Measurements from ENCODE around the gene TXNRD1.

Gene TXNRD1

DNA sequence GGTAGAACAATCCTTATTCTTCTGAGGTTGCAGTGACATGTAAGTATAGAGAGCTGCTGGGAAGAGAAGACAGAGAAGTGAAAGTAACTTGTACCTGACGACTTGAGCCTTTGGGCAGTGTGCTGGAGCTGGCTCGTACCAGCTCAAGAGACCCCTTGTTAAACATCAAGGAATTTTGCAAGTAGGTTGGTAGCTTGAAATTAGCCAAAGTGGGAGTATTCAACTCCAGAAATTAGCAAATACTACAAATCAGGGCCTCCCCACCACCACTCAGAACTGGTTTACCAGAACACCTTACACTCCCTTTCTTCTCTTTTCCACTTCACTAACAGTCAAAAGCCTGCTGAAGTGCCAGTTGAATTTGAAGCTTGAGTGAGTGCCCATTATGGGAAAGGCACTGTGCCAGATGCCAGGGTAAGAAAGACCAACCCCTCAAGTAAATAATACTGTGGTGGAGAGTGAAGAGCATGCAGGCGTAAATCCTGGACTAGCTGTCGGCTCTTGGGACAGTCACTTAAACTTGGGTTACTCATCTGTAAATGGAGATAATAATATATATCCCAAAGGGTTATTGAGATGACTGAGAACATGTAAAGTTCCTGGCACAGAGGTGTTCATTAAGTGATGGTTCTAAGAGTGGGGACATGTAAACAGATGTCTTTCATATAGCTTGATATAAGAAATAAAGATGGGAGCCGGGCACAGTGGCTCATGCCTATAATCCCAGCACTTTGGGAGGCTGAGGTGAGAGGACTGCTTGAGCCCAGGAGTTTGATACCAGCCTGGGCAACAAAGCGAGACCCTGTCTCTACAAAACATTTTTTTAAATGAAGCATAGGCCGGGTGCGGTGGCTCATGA is 60.9 kb downstream of the TXNRD1 start:
- no peaks in the 10 kb centered on the region for H3K36me3 Mint-ChIP-seq
- no peaks in the 10 kb centered on the region for H3K9me3 Mint-ChIP-seq
- H3K4me3 Mint-ChIP-seq = peak overlapping the region; percentile 62
- H3K27ac Mint-ChIP-seq = peak overlapping the region; percentile 61
- H3K4me1 Mint-ChIP-seq = peaks cover 13% of the 10 kb centered on the region
- ATAC-seq = peak; percentile 86
- H3K27me3 Mint-ChIP-seq = peaks cover 10% of the 10 kb centered on the region

DNA sequence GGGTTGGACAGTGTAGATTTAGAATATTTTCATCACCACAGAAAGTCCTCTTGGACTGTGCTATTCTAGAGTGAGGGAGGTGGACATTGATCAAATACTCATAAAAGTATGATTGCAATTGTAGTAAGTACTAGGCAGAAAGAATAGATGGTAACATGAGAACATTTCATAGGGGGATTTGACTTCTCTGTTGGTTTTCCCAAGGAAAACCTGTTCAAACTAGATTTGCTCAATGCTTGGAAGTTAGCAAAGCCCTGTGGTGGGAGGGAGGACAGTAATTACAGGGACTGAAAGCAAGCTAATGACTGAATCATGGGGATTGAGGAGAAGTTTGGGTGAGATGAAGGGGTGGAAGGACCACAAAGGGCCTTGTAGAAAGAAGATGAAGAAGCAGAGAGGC is 63.6 kb downstream of the TXNRD1 start:
- no peaks in the 10 kb centered on the region for H3K9me3 Mint-ChIP-seq
- peaks cover 6% of the 10 kb centered on the region for H3K27me3 Mint-ChIP-seq
- H3K27ac Mint-ChIP-seq = no peak overlapping the region
- peaks cover 13% of the 10 kb centered on the region for H3K4me1 Mint-ChIP-seq
- H3K4me3 Mint-ChIP-seq = no peak overlapping the region
- H3K36me3 Mint-ChIP-seq = no peaks in the 10 kb centered on the region
- no peak for ATAC-seq

DNA sequence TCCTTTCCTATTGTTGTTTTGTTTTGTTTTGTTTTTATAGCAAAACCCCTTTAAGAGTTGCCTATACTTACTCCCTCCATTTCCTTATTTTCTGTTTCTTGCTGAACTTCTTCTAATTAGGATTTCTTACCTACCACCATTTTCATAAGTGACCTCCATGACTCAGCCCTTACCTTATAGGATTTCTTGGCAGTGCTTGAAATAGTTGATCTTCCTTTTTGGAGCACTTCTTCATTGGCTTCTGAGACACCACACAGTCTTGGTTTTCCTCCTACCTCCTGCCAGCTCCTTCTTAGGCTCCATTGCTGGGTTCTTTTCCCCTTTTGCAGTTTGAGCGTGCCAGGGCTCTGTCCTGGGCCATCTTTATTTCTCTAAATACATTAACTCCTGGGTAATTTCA is 64.5 kb downstream of the TXNRD1 start:
- peaks cover 13% of the 10 kb centered on the region for H3K4me1 Mint-ChIP-seq
- no peak for ATAC-seq
- H3K27me3 Mint-ChIP-seq = peaks cover 6% of the 10 kb centered on the region
- H3K9me3 Mint-ChIP-seq = no peaks in the 10 kb centered on the region
- no peak overlapping the region for H3K4me3 Mint-ChIP-seq
- no peaks in the 10 kb centered on the region for H3K36me3 Mint-ChIP-seq
- no peak overlapping the region for H3K27ac Mint-ChIP-seq

DNA sequence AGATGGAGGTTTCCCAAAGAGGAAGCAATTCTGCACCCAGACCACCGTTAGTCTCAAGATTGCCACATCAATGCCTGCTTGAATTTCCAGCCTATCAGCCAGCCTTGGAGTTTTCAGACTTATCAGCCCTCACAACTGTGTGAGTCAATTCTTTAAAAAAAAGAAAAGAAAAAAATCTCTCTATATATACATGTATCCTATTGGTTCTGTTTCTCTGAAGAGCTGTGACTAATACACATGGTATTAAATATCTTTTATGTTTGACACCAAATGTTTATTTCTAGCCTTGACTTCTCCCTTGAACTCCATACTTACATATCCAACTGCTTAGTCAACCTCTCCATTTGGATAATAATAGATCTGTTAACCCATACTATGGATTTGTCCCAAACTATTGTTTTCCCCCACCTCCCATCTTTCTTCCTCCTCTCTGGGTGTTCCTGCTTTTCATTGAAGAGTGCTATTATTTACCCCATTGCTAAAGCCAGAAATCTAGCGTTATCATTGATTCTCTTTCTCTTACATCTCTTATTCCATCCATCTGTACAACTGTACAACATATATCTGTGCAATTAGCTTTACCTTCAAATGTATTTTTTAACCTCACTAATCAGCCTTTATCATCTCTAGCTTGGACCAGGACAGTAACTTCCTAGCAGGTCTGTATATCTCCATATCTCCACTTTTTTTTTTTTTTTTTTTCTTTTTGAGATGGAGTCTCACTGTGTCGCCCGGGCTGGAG is 65.3 kb downstream of the TXNRD1 start:
- H3K27me3 Mint-ChIP-seq = peaks cover 6% of the 10 kb centered on the region
- no peak overlapping the region for H3K4me3 Mint-ChIP-seq
- H3K9me3 Mint-ChIP-seq = no peaks in the 10 kb centered on the region
- no peak for ATAC-seq
- no peaks in the 10 kb centered on the region for H3K36me3 Mint-ChIP-seq
- peaks cover 15% of the 10 kb centered on the region for H3K4me1 Mint-ChIP-seq
- no peak overlapping the region for H3K27ac Mint-ChIP-seq

DNA sequence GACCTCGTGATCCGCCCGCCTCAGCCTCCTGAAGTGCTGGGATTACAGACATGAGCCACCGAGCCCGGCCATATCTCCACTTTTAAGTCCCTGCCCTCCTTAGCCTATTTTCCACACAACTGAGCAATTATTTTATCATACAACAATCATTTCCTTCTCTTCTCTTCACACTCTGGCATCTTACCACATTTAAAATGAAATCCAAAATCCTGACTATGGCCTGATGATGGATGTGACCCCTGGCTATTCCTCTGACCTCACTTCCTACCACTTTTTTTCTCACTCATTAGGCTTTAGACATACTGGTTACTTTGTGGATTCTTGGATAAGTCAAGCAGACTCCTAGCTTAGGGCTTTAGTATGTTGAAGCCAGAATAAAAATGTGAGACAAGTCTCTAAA is 66.1 kb downstream of the TXNRD1 start:
- ATAC-seq = no peak
- peaks cover 6% of the 10 kb centered on the region for H3K27me3 Mint-ChIP-seq
- H3K4me1 Mint-ChIP-seq = peaks cover 15% of the 10 kb centered on the region
- no peak overlapping the region for H3K4me3 Mint-ChIP-seq
- no peaks in the 10 kb centered on the region for H3K9me3 Mint-ChIP-seq
- no peak overlapping the region for H3K27ac Mint-ChIP-seq
- no peaks in the 10 kb centered on the region for H3K36me3 Mint-ChIP-seq

DNA sequence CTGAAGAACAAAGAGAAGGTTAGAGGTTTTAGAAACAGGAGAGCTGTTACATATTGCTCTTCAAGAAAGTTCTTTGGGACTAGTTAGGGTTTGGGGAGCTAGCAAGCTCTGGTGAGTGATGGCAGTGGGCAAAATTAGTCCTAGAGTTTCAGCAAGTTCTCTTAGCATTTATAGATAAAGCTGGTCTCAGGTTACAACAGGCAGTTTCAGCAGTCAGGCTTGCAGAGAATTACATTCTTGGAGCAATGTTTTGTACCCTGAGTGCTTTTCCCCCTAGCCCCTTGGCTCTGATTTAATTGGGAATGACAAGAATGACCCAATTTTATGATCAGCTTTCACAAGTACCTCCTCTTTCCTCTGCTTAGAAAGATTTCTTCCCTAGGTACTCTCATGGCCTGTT is 66.5 kb downstream of the TXNRD1 start:
- Mint-ChIP-seq H3K27me3 (peaks cover 6% of the 10 kb centered on the region), H3K4me1 (peaks cover 14% of the 10 kb centered on the region), H3K27ac (no peak overlapping the region), H3K36me3 (no peaks in the 10 kb centered on the region), H3K9me3 (no peaks in the 10 kb centered on the region), H3K4me3 (no peak overlapping the region)
- no peak for ATAC-seq

DNA sequence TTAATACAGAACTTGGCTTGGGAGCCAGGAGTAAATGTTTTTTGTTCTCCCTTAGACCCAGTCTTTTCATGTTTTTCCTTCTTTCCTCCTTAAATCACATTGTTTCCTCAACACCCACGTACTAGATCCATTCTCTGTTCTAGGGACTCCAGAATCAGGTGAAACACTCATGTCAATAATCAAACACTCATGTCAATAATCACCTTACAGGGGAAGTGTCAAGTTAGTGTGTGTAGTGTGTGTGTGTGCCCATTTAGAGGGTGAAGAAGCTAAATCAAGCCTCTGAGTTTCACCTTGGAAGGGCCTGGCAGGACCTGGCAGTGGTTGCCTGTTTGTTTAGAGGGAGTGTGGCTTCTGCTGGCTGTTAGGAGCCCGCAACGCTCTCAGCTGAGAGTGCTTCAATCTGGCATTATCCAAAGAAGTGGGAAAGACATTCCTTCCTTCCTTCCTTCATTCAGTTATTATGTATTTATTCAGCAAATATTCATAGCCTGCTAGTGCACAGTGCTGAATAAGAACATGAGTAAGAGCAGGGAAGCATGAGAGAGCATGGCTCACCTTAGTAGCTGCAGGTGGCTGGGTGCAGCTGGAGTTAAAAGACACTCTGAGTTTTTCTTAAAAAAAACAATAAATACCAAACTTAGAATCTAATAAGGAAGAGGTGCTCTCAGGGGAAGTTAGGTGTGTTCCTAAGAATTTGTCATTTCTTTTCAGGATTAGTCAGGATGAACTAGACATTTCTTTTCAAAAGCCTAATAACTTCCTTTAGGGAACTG is 70.3 kb downstream of the TXNRD1 start:
- peak; percentile 45 for ATAC-seq
- peaks cover 6% of the 10 kb centered on the region for H3K27me3 Mint-ChIP-seq
- peak overlapping the region; percentile 97 for H3K27ac Mint-ChIP-seq
- H3K4me1 Mint-ChIP-seq = peaks cover 31% of the 10 kb centered on the region
- H3K9me3 Mint-ChIP-seq = no peaks in the 10 kb centered on the region
- H3K36me3 Mint-ChIP-seq = peaks cover 11% of the 10 kb centered on the region
- peak overlapping the region; percentile 99 for H3K4me3 Mint-ChIP-seq

DNA sequence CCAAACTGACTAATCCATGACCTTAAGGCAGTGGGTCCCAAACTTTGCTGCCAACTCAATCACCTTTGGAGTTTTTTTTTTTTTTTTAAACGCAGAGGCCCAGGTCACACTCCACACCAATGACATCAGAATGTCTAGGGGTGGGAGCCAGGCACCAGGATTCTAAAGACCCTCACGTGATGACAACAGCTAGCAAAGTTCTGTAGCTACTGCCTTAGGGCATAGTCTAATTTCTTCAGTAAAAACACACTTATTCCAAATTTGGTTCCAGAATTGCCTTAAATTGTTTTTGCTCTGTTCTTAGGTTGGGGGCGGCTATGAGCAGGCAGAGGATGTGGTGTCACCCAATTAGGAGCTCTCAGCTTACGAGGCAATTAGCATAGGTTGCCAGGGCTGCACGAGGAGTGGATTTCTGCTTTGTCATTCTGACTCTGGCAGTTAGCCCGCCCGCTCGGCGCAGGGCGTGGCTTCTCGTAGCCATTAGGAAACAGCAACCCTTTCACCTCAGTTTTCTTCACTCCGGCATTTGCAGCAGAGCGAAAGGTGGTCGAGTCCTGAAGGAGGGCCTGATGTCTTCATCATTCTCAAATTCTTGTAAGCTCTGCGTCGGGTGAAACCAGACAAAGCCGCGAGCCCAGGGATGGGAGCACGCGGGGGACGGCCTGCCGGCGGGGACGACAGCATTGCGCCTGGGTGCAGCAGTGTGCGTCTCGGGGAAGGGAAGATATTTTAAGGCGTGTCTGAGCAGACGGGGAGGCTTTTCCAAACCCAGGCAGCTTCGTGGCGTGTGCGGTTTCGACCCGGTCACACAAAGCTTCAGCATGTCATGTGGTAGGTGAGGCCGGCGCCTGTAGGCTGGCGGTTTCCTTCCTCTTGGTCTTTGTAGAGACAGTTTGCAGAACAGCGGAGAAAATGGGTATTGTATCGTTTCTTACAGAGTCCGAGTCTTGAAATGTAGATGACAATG is 71.2 kb downstream of the TXNRD1 start:
- Mint-ChIP-seq H3K9me3 (no peaks in the 10 kb centered on the region), H3K36me3 (peaks cover 15% of the 10 kb centered on the region), H3K4me1 (peaks cover 31% of the 10 kb centered on the region), H3K27ac (peak overlapping the region; percentile 97), H3K27me3 (peaks cover 3% of the 10 kb centered on the region), H3K4me3 (peak overlapping the region; percentile 99)
- ATAC-seq = peak; percentile 95

DNA sequence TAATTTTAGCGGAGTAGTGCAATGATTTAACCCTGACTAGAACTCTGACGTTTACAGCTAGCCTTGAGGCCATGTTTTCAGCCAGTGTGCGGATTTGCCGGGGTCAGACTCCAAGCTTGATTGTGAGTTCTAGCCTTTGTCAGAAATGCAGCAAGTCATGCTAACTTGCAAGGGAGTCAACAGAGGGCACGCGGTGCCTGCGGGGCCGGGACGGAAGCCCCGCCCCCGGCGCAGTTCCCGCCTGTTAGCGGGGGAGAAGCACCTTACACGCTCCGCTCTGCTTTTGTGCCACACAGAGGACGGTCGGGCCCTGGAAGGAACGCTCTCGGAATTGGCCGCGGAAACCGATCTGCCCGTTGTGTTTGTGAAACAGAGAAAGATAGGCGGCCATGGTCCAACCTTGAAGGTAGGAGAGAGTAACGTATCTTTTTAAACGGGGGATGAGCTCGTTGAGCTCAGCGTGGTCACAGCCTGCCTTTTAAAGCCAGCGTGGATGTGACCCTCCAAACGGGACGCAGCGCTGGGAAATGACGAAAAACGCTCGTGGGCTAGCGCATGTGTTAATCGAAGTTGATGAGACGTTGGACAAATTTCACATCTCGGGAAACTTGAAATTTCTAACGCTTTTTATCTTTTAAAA is 73.2 kb downstream of the TXNRD1 start:
- peak overlapping the region; percentile 99 for H3K4me3 Mint-ChIP-seq
- peak; percentile 75 for ATAC-seq
- no peaks in the 10 kb centered on the region for H3K27me3 Mint-ChIP-seq
- peak overlapping the region; percentile 97 for H3K27ac Mint-ChIP-seq
- H3K36me3 Mint-ChIP-seq = peaks cover 34% of the 10 kb centered on the region
- H3K4me1 Mint-ChIP-seq = peaks cover 45% of the 10 kb centered on the region
- H3K9me3 Mint-ChIP-seq = no peaks in the 10 kb centered on the region

DNA sequence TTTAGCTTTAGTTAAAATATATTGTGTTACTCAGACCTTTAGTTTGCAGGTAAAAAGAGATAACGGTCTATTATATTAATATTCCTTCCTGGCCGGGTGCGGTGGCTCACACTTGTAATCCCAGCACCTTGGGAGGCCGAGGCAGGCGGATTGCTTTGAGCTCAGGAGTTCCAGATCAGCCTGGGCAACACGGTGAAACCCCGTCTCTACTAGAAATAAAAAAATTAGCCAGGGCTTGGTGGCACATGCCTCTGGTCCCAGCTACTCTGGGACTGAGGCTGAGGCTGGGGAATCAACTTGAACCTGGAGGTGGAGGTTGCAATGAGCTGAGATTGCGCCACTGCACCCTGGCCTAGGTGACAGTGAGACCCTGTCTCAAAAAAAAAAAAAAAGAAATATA is 74.7 kb downstream of the TXNRD1 start:
- H3K9me3 Mint-ChIP-seq = no peaks in the 10 kb centered on the region
- H3K4me3 Mint-ChIP-seq = no peak overlapping the region
- H3K4me1 Mint-ChIP-seq = peaks cover 59% of the 10 kb centered on the region
- no peak overlapping the region for H3K27ac Mint-ChIP-seq
- no peaks in the 10 kb centered on the region for H3K27me3 Mint-ChIP-seq
- peaks cover 49% of the 10 kb centered on the region for H3K36me3 Mint-ChIP-seq
- ATAC-seq = no peak

DNA sequence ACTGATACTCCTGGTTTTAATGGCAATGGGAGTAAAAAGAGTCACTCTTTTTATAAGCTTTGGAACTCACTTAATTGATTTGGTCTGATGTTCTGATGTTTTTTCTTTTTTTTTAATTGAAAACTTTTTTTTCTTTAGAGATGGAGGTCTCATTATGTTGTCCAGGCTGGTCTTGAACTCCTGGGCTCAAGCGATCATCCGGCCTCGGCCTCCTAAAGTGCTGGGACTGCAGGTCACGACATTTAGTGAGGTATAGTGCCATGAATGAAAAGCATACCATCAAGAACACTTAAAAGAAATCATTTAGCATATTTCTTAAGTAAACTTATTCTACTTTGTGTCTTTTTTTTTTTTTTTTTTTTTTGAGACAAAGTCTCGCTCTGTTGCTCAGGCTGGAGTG is 75.3 kb downstream of the TXNRD1 start:
- Mint-ChIP-seq H3K4me1 (peaks cover 60% of the 10 kb centered on the region), H3K4me3 (no peak overlapping the region), H3K27me3 (no peaks in the 10 kb centered on the region), H3K9me3 (no peaks in the 10 kb centered on the region), H3K27ac (no peak overlapping the region), H3K36me3 (peaks cover 55% of the 10 kb centered on the region)
- ATAC-seq = no peak

DNA sequence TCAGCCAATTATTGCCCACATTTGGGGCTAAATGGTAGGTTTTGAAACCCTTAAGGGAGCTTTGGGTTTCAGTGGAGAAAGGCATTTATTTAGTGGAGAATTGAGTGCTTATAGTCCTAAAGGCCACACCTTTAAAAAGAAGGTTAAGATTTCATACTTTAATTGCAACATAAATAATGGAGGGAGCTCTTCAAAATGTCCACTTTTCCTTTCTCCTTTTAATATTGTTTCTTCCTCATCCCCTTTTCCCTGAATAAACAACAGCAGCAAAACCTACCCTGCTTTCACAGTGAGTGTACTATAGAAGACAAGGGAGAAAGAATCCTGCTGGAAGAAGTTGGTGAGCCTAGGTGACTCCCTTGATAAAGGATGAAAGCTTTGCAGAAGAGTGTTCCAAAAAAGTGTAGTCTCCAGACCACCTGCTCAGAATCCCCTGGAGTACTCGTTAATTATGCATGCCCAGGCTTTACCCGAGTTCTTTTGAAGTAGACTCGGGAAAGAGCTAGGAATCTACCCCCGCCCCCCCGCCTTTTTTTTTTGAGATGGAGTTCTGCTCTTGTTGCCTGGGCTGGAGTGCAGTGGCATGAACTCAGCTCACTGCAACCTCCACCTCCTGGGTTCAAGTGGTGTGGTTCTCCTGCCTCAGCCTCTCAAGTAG is 76.4 kb downstream of the TXNRD1 start:
- ATAC-seq = no peak
- peaks cover 55% of the 10 kb centered on the region for H3K36me3 Mint-ChIP-seq
- no peaks in the 10 kb centered on the region for H3K9me3 Mint-ChIP-seq
- no peak overlapping the region for H3K27ac Mint-ChIP-seq
- peaks cover 51% of the 10 kb centered on the region for H3K4me1 Mint-ChIP-seq
- no peaks in the 10 kb centered on the region for H3K27me3 Mint-ChIP-seq
- no peak overlapping the region for H3K4me3 Mint-ChIP-seq

DNA sequence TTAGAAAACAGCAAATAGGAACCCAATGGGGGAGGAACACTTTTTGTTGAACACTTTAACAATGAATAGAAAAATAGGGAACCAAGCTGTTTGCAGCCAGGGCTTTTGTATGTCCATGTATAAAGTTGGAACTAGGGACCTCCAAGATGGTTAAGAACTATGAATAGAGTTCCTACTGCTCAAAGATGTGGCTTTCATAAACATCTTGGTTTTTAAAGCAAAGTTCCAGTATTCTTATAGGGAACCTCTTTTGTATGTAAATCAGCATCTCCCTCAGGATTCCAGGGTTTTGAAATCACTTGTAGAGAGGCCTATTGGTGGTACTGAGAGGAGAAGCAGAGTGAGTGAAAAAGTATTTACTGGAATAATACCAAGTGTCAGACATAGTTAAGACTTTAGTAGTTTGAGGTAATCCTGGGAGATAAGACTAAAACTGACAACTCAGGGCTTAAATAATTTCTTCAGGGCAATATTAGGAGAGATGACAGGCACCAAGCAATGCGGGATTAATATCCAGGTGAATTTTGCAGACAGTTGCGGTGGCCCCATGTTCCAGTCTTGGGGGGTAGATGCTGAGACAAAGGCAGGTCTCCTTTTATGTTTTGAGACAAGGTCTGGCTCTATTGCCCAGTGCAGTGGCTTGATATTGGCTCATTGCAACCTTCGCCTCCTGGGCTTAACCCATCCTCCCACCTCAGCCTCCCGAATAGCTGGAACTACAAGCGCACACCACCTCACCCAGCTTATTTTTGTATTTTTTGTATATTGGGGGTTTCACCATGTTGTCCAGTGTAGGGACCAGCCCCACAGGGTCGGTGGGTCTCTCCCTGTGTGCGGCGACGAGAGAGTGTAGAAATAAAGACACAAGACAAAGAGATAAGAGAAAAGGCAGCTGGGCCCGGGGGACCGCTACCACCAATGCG is 77.6 kb downstream of the TXNRD1 start:
- peaks cover 54% of the 10 kb centered on the region for H3K36me3 Mint-ChIP-seq
- H3K27ac Mint-ChIP-seq = peak overlapping the region; percentile 37
- H3K27me3 Mint-ChIP-seq = no peaks in the 10 kb centered on the region
- H3K9me3 Mint-ChIP-seq = no peaks in the 10 kb centered on the region
- H3K4me1 Mint-ChIP-seq = peaks cover 49% of the 10 kb centered on the region
- no peak for ATAC-seq
- H3K4me3 Mint-ChIP-seq = no peak overlapping the region

Measured in stimulated activated memory B cell treated with anti-CD40 and anti-IgM and Interleukin-4, amounts not matched to agents 10 μg/mL and 1 μg/mL and 100 μg/mL, for 72 hours (primary cell).